H1 (cell line): Measurements from ENCODE around the gene CCDC136. TPM values are rescaled to one million over a fixed set of nuclear protein-coding genes. Genes with fewer than 3 reads are reported as not detected.

Experiments
- CTCF ChIA-PET: fragments of 300-600 bp; sonication (Branson Sonifier 250); formaldehyde crosslinking; loops from one replicate; lab custom pipeline; 2021; ENCODE audit not compliant: partially characterized antibody; lab: Charles Lee
- POLR2A ChIA-PET: fragments of 300-600 bp; sonication (Branson Sonifier 250); formaldehyde crosslinking; loops from one replicate; lab custom pipeline; 2021; ENCODE audit warnings: inconsistent platforms; ENCODE audit not compliant: partially characterized antibody; lab: Charles Lee
- DNase-seq, 2 experiments: peaks; one replicate each; pipeline versions ENCODE4 v3.0.0 to v3.0.0-alpha.2; 2010 to 2022; ENCODE audit warnings: low spot score in 2 of 2, low read depth in 1 of 2, mixed read lengths in 1 of 2
- FAIRE-seq: peaks from 2 replicates; lab custom pipeline; 2011; peaks lifted over from hg19 to GRCh38; lab: Jason Lieb, UNC
- H2AFZ ChIP-seq: 2 replicates; pipeline ENCODE4 v1.8.1; 2012; ENCODE audit warnings: low read length, inconsistent platforms
- H2AK5ac ChIP-seq: 2 replicates; pipeline ENCODE4 v1.6.1; 2013; ENCODE audit warnings: low read depth, low read length
- H2BK120ac ChIP-seq: replicated peaks from 2 replicates; pipeline ENCODE3; 2013; ENCODE audit warnings: low read depth, low read length, inconsistent platforms
- H2BK12ac ChIP-seq: 2 replicates; pipeline ENCODE4 v1.6.1; 2013; ENCODE audit warnings: low read depth, low read length
- H2BK15ac ChIP-seq: 2 replicates; pipeline ENCODE4 v1.6.1; 2013; ENCODE audit warnings: low read length
- H2BK20ac ChIP-seq: 2 replicates; pipeline ENCODE4 v1.6.1; 2013; ENCODE audit warnings: low read length
- H2BK5ac ChIP-seq: 2 replicates; pipeline ENCODE4 v1.6.1; 2013; ENCODE audit warnings: low read depth, low read length
- H3K14ac ChIP-seq: 2 replicates; pipeline ENCODE4 v1.6.1; 2013; ENCODE audit warnings: inconsistent platforms; ENCODE audit not compliant: insufficient read length
- H3K18ac ChIP-seq: 2 replicates; pipeline ENCODE4 v1.6.1; 2013; ENCODE audit warnings: low read length; ENCODE audit errors: extremely low read depth
- H3K23ac ChIP-seq: 2 replicates; pipeline ENCODE4 v1.6.1; 2013; ENCODE audit warnings: inconsistent platforms; ENCODE audit not compliant: insufficient read length
- H3K23me2 ChIP-seq: 2 replicates; pipeline ENCODE4 v1.6.1; 2013; ENCODE audit warnings: low read depth, low read length
- H3K27ac ChIP-seq: 2 replicates; pipeline ENCODE4 v1.6.1; 2011; ENCODE audit warnings: low read depth, low read length, inconsistent platforms
- H3K27me3 ChIP-seq, 4 experiments: replicated peaks in 1 of 4; 1 replicate in 1 of 4; 2 replicates in 3 of 4; pipeline versions ENCODE4 v1.6.1 to v1.8.1; 2011 to 2013; ENCODE audit warnings: low read length in 3 of 4, mild to moderate bottlenecking in 3 of 4, inconsistent platforms in 2 of 4, mixed read lengths in 2 of 4, moderate library complexity in 1 of 4; ENCODE audit not compliant: control insufficient read depth in 3 of 4, insufficient read depth in 3 of 4; ENCODE audit errors: extremely low read depth in 1 of 4
- H3K36me3 ChIP-seq, 4 experiments: 2 replicates each; pipeline versions ENCODE4 v1.6.1 to v1.8.1; 2011 to 2013; ENCODE audit warnings: mild to moderate bottlenecking in 4 of 4, low read length in 3 of 4, moderate library complexity in 2 of 4, control low read depth in 1 of 4, inconsistent platforms in 1 of 4; ENCODE audit not compliant: insufficient read depth in 4 of 4, control insufficient read depth in 2 of 4
- H3K4ac ChIP-seq: replicated peaks from 2 replicates; pipeline ENCODE3; 2013; ENCODE audit warnings: low read length, low read depth, mixed read lengths, inconsistent platforms; ENCODE audit not compliant: insufficient read length
- H3K4me1 ChIP-seq, 4 experiments: replicated peaks in 1 of 4; 1 replicate in 1 of 4; 2 replicates in 3 of 4; pipeline versions ENCODE4 v1.6.1 to v1.8.1; 2011 to 2013; ENCODE audit warnings: low read length in 3 of 4, inconsistent platforms in 2 of 4, mixed read lengths in 1 of 4; ENCODE audit not compliant: insufficient read depth in 4 of 4, control insufficient read depth in 3 of 4
- H3K4me2 ChIP-seq, 2 experiments: 2 replicates each; pipeline versions ENCODE4 v1.6.1 to v1.8.1; 2011 to 2013; ENCODE audit warnings: low read depth in 2 of 2, low read length in 2 of 2, control low read depth in 1 of 2, inconsistent platforms in 1 of 2, mild to moderate bottlenecking in 1 of 2; ENCODE audit not compliant: insufficient read depth in 1 of 2
- H3K4me3 ChIP-seq, 4 experiments: fragments of 200-600, 300-600 bp in 1 of 4; sonication (generic), shearing (Covaris generic), sonication (Bioruptor Twin) in 1 of 4; 2 replicates each; pipeline versions ENCODE4 v1.5.1 to v1.8.1; 2011 to 2016; ENCODE audit warnings: low read length in 4 of 4, low read depth in 3 of 4, control low read depth in 2 of 4, inconsistent platforms in 2 of 4, mild to moderate bottlenecking in 2 of 4, mixed read lengths in 1 of 4, moderate library complexity in 1 of 4; ENCODE audit not compliant: insufficient read depth in 2 of 4; ENCODE audit errors: extremely low read depth in 1 of 4
- H3K56ac ChIP-seq: replicated peaks from 2 replicates; pipeline ENCODE3; 2013; ENCODE audit warnings: low read depth, mild to moderate bottlenecking, mixed read lengths, low read length, inconsistent platforms; ENCODE audit not compliant: insufficient read length
- H3K79me1 ChIP-seq: 2 replicates; pipeline ENCODE4 v1.6.1; 2013; ENCODE audit warnings: low read depth, low read length, control low read depth
- H3K79me2 ChIP-seq, 2 experiments: 2 replicates each; pipeline versions ENCODE4 v1.6.1 to v1.8.1; 2012 to 2013; ENCODE audit warnings: low read length in 2 of 2, mild to moderate bottlenecking in 2 of 2, inconsistent platforms in 1 of 2; ENCODE audit not compliant: insufficient read depth in 2 of 2, control insufficient read depth in 1 of 2
- H3K9ac ChIP-seq, 4 experiments: replicated peaks in 1 of 4; 1 replicate in 1 of 4; 2 replicates in 3 of 4; pipeline versions ENCODE4 v1.6.1 to v1.8.1; 2011 to 2013; ENCODE audit warnings: low read depth in 3 of 4, low read length in 3 of 4, control low read depth in 2 of 4, mild to moderate bottlenecking in 2 of 4, moderate library complexity in 2 of 4, inconsistent platforms in 1 of 4; ENCODE audit errors: extremely low read depth in 1 of 4
- H3K9me3 ChIP-seq, 2 experiments: 2 replicates each; pipeline versions ENCODE4 v1.6.1 to v1.8.1; 2012 to 2013; ENCODE audit warnings: mild to moderate bottlenecking in 2 of 2, moderate library complexity in 2 of 2, control low read depth in 1 of 2, inconsistent platforms in 1 of 2, low read depth in 1 of 2, low read length in 1 of 2, mixed read lengths in 1 of 2; ENCODE audit not compliant: insufficient read depth in 2 of 2
- H4K20me1 ChIP-seq, 2 experiments: replicated peaks in 1 of 2; 2 replicates each; pipeline versions ENCODE3 to v1.8.1; 2011 to 2013; ENCODE audit warnings: inconsistent platforms in 2 of 2, low read length in 2 of 2, mild to moderate bottlenecking in 1 of 2; ENCODE audit not compliant: insufficient read depth in 2 of 2, control insufficient read depth in 1 of 2
- H4K5ac ChIP-seq: 2 replicates; pipeline ENCODE4 v1.6.1; 2013; ENCODE audit warnings: low read length, low read depth, mixed read lengths, inconsistent platforms; ENCODE audit not compliant: insufficient read length
- H4K8ac ChIP-seq: 2 replicates; pipeline ENCODE4 v1.8.0; 2013; ENCODE audit warnings: mild to moderate bottlenecking, moderate library complexity, low read length, inconsistent platforms; ENCODE audit not compliant: insufficient read depth; ENCODE audit errors: extremely low read depth
- H4K91ac ChIP-seq: replicated peaks from 2 replicates; pipeline ENCODE3; 2013; ENCODE audit warnings: low read length, mixed read lengths, inconsistent platforms; ENCODE audit not compliant: insufficient read length
- CREB1 ChIP-seq: IDR thresholded peaks from 2 replicates; pipeline ENCODE4 v1.6.1; 2012; ENCODE audit warnings: inconsistent platforms
- JUN ChIP-seq: IDR thresholded peaks from 2 replicates; pipeline ENCODE4 v1.6.1; 2011; ENCODE audit warnings: low read depth, mild to moderate bottlenecking, improper control_type of control experiment, low read length
- JUND ChIP-seq: IDR thresholded peaks from 2 replicates; pipeline ENCODE4 v1.6.1; 2011; ENCODE audit warnings: mild to moderate bottlenecking, improper control_type of control experiment, low read length
- KDM4A ChIP-seq: IDR thresholded peaks from one replicate; pipeline ENCODE4 v1.7.1; 2012; ENCODE audit warnings: low read depth, mild to moderate bottlenecking, moderate library complexity, low read length, inconsistent platforms; ENCODE audit not compliant: severe bottlenecking
- PHF8 ChIP-seq: fragments of 200-600 bp; sonication (generic); conservative IDR thresholded peaks from 2 replicates; pipeline ENCODE4 v1.7.1; 2012; ENCODE audit warnings: low read depth, mild to moderate bottlenecking, inconsistent platforms, low read length, moderate library complexity
- POLR2AphosphoS5 ChIP-seq: IDR thresholded peaks from 2 replicates; pipeline ENCODE4 v1.6.1; 2011; ENCODE audit warnings: low read depth, low read length
- RXRA ChIP-seq: IDR thresholded peaks from 2 replicates; pipeline ENCODE4 v1.6.1; 2011; ENCODE audit warnings: low read depth, mild to moderate bottlenecking, low read length, moderate library complexity; ENCODE audit not compliant: insufficient read depth
- SP4 ChIP-seq: IDR thresholded peaks from 2 replicates; pipeline ENCODE4 v1.6.1; 2012; ENCODE audit warnings: low read length, inconsistent platforms
- SUZ12 ChIP-seq: fragments of 200-600 bp; sonication (generic); IDR thresholded peaks from 2 replicates; pipeline ENCODE4 v1.6.1; 2012; ENCODE audit warnings: mild to moderate bottlenecking, inconsistent platforms, low read length, moderate library complexity, mixed read lengths
- TAF7 ChIP-seq: optimal IDR thresholded peaks from 2 replicates; pipeline ENCODE3; 2011; ENCODE audit warnings: low read depth, mild to moderate bottlenecking, inconsistent platforms, low read length, moderate library complexity, borderline replicate concordance
- YY1 ChIP-seq: IDR thresholded peaks from 2 replicates; pipeline ENCODE4 v1.6.1; 2011; ENCODE audit warnings: low read depth, mild to moderate bottlenecking, low read length
- WGBS, 2 experiments: shearing (Covaris generic) in 1 of 2; methylation state at CpG; one replicate each; pipeline versions ENCODE4 v1.1.6 to v1.1.7; 2013 to 2015; ENCODE audit warnings: low lambda C conversion rate in 2 of 2, mixed read lengths in 2 of 2, inconsistent platforms in 1 of 2, low coverage in 1 of 2, missing lambda C conversion rate in 1 of 2; ENCODE audit not compliant: insufficient replicate concordance in 2 of 2, insufficient coverage in 1 of 2, insufficient read length in 1 of 2; ENCODE audit errors: extremely low coverage in 1 of 2, missing lambda C conversion rate in 1 of 2; 5-methylcytosine and 5-hydroxymethylcytosine counted together
- polyA plus RNA-seq, 7 experiments: library from polyadenylated mRNA; depleted of rRNA in 3 of 7; stranded (reverse) in 5 of 7; unstranded in 2 of 7; fragments of >200 nt in 5 of 7; fragments of 200-250 nt in 2 of 7; gene quantifications; 1 replicate in 5 of 7; 2 replicates in 1 of 7; 4 replicates in 1 of 7; pipeline versions ENCODE4 v1.2.1 to v1.2.3, GENCODE V29; 2011 to 2013; ENCODE audit warnings: missing spikeins in 2 of 7, mixed read lengths in 2 of 7
- total RNA-seq: library from RNA; stranded (reverse); fragmentation: NEBNext Ultra II Directional; extraction: Animal tissue kit (Norgen Biotek cat#: 25700); gene quantifications from 2 replicates; pipeline ENCODE4 v1.2.1, GENCODE V29; 2021

CCDC136 gene
- total and polyA plus RNA-seq, 2 of the 8 experiments (the other 6 are each of a cell fraction or from before 2014, with no cell fraction given), result 35.6 to 47.7 TPM

GRCh38 chr7:128832880-128833147 is 41.0 kb downstream of the CCDC136 start:
- H2AK5ac ChIP-seq, result no peak overlapping the region
- H2BK12ac ChIP-seq, result peak overlapping the region; percentile 71; the same call in 1 of the 2 replicates
- no peak overlapping the region for H2BK120ac ChIP-seq
- FAIRE-seq, result no peak
- H3K79me1 ChIP-seq, result no peaks in the 10 kb centered on the region
- no peaks in the 10 kb centered on the region for H3K79me2 ChIP-seq
- H3K4me2 ChIP-seq, result peak overlapping the region; percentile 99 to 100
- H2AFZ ChIP-seq, result no peak overlapping the region
- peaks cover 3 to 44% (median 31%) of the 10 kb centered on the region in 4 experiments for H3K4me1 ChIP-seq
- H3K4ac ChIP-seq, result peak overlapping the region; percentile 40
- no peak for TF ChIP-seq SP4
- no peak for TF ChIP-seq TAF7
- TF ChIP-seq YY1, result no peak
- no peak for TF ChIP-seq JUN
- no peak for TF ChIP-seq POLR2AphosphoS5
- TF ChIP-seq CREB1, result no peak
- TF ChIP-seq PHF8, result no peak
- no peak for TF ChIP-seq KDM4A
- TF ChIP-seq SUZ12, result no peak
- TF ChIP-seq RXRA, result no peak
- no peak for TF ChIP-seq JUND
- TF ChIP-seq, all 59 proteins: peak for 0
- 19% methylated on average over 2 of the region's 2 CpGs; no CpG with 5 or more reads in 1 of the 2 experiments for WGBS, 2 experiments
- Histone ChIP-seq H3K4me3 (peak overlapping the region; percentile 17 to 66 (median 48)), H4K8ac (no peak overlapping the region), H3K27ac (no peak overlapping the region), H3K14ac (no peak overlapping the region), H3K23me2 (peaks cover 24% of the 10 kb centered on the region), H2BK15ac (0 out of 2 replicates have a peak overlapping the region, but pooled peaks have one; percentile 53), H3K18ac (peak overlapping the region; percentile 86), H3K27me3 (peaks cover 8 to 27% (median 27%) of the 10 kb centered on the region in 4 experiments; a peak in 6 of 7 replicates), H3K23ac (no peak overlapping the region), H2BK5ac (peak overlapping the region; percentile 71; the same call in 1 of the 2 replicates), H2BK20ac (no peak overlapping the region; the same call in 1 of the 2 replicates), H3K36me3 (no peaks in the 10 kb centered on the region), H4K91ac (peak overlapping the region; percentile 63), H4K20me1 (no peaks in the 10 kb centered on the region), H4K5ac (no peak overlapping the region), H3K9ac (no peak overlapping the region), H3K56ac (no peak overlapping the region), H3K9me3 (no peaks in the 10 kb centered on the region)
- CTCF ChIA-PET, result interaction anchor here (0.6 to 7.6 kb wide), 13 partner anchors 10 to 970 kb away, joined by 3 to 71 read pairs (median 6); partner anchors contain the start of gene ATP6V1F
- POLR2A ChIA-PET, result interaction anchor here (0.6 to 5.7 kb wide), 12 partner anchors 8 to 95 kb away, joined by 3 to 31 read pairs (median 4); partner anchors contain the start of genes ATP6V1F and KCP
- no peak for DNase-seq
